Spleen (tissue), 11 donors: ENCODE measurements around the gene TLCD3B. TPM values are rescaled to one million over a fixed set of nuclear protein-coding genes. Genes with fewer than 3 reads are reported as not detected.

Experiments
- DNase-seq: peaks from one replicate; pipeline ENCODE4 v3.0.0-alpha.2; 2020
- H3K27ac ChIP-seq, 8 donors: fragments of 200-600 bp; sonication (generic) in 7 of 8; 1 replicate in 4 of 8; 2 replicates in 4 of 8; pipeline versions ENCODE4 v1.5.0 to v1.8.0; 2016 to 2021; ENCODE audit warnings: inconsistent platforms in 4 of 8, mild to moderate bottlenecking in 4 of 8, moderate library complexity in 1 of 8
- H3K27me3 ChIP-seq, 7 donors: fragments of 200-600 bp; sonication (generic) in 6 of 7; replicated peaks in 1 of 7; 1 replicate in 4 of 7; 2 replicates in 3 of 7; pipeline versions ENCODE4 v1.5.0 to v1.8.0; 2016 to 2021; ENCODE audit warnings: inconsistent platforms in 3 of 7, mild to moderate bottlenecking in 1 of 7
- H3K36me3 ChIP-seq, 6 donors: fragments of 200-600 bp; sonication (generic) in 5 of 6; 1 replicate in 4 of 6; 2 replicates in 2 of 6; pipeline versions ENCODE4 v1.5.0 to v1.8.0; 2016 to 2021; ENCODE audit warnings: inconsistent platforms in 2 of 6
- H3K4me1 ChIP-seq, 6 donors: fragments of 200-600 bp; sonication (generic) in 5 of 6; 1 replicate in 3 of 6; 2 replicates in 3 of 6; pipeline versions ENCODE4 v1.5.0 to v1.8.0; 2016 to 2021; ENCODE audit warnings: inconsistent platforms in 3 of 6
- H3K4me3 ChIP-seq, 8 donors: fragments of 200-600 bp; sonication (generic) in 7 of 8; 1 replicate in 4 of 8; 2 replicates in 4 of 8; pipeline versions ENCODE4 v1.5.0 to v1.8.0; 2016 to 2021; ENCODE audit warnings: inconsistent platforms in 4 of 8, mild to moderate bottlenecking in 4 of 8, moderate library complexity in 2 of 8
- H3K9me3 ChIP-seq, 8 donors: fragments of 200-600 bp; sonication (generic) in 7 of 8; 1 replicate in 4 of 8; 2 replicates in 4 of 8; pipeline versions ENCODE4 v1.5.0 to v1.8.0; 2016 to 2021; ENCODE audit warnings: inconsistent platforms in 4 of 8
- CTCF ChIP-seq, 11 experiments: fragments of 200-600 bp in 7 of 11; fragments of 450-650 bp in 4 of 11; sonication (generic) in 4 of 11; IDR thresholded peaks in 8 of 11; conservative IDR thresholded peaks in 3 of 11; 1 replicate in 7 of 11; 2 replicates in 4 of 11; pipeline versions ENCODE4 v1.4.0 to v1.8.0; 2016 to 2021; ENCODE audit warnings: antibody characterized with exemption in 11 of 11, inconsistent platforms in 4 of 11, mild to moderate bottlenecking in 1 of 11
- POLR2A ChIP-seq, 3 donors: fragments of 450-650 bp; IDR thresholded peaks; one replicate each; pipeline ENCODE4 v1.5.1; 2017; ENCODE audit warnings: antibody characterized with exemption in 3 of 3, mild to moderate bottlenecking in 1 of 3
- POLR2AphosphoS5 ChIP-seq, 3 donors: sonication (generic); formaldehyde crosslinking; IDR thresholded peaks; one replicate each; pipeline ENCODE4 v1.5.1; 2017; ENCODE audit warnings: antibody characterized with exemption in 3 of 3
- WGBS, 5 donors: extraction: QIAGEN DNeasy Blood & Tissue Kit in 3 of 5; methylation state at CpG; one replicate each; pipeline versions ENCODE4 v1.1.5 to v1.1.7; 2013 to 2018; 5-methylcytosine and 5-hydroxymethylcytosine counted together
- intact Hi-C: fragments of 100-400 bp; cut with DNase I; formaldehyde crosslinking; loops from one replicate; pipeline ENCODE4 v1.15.0; 2023; ENCODE audit warnings: low total_unique reads
- polyA plus RNA-seq, 3 donors: library from polyadenylated mRNA; stranded (reverse); fragments of 200-250 nt; gene quantifications; one replicate each; pipeline ENCODE4 v1.2.1, GENCODE V29; 2013
- total RNA-seq, 7 donors: library from RNA; depleted of rRNA in 3 of 7; stranded (reverse); fragments of >200 nt in 3 of 7; fragmentation: NEBNext Ultra II Directional in 4 of 7; extraction: Animal tissue kit (Norgen Biotek cat#: 25700) in 4 of 7; gene quantifications; one replicate each; pipeline versions ENCODE4 v1.1.0 to v1.2.1, GENCODE V29; 2016 to 2021
- donor health status: healthy with polysubstance abuse.
- donor health status: DM: no; HTN: no; CAD: no; lungs with moderate emphysema.
- donor health status: DM: no; HTN: no; CAD: no.
- donor health status: Bipolar disorder and iron deficiency.
- donor health status: healthy.
- donor health status: DM: no; HTN: no; CAD: no.
- donor health status: DM: yes; HTN: yes; CAD: no.

The TLCD3B gene
- total and polyA plus RNA-seq, 10 donors, result 0.09 to 0.10 TPM; not detected in 8

GRCh38 chr16:29999605-30000004, 31.5 kb downstream of the TLCD3B start:
- intact Hi-C loops, result loop anchor here (5.0 kb wide), 1 partner anchor 37 kb away; the partner anchor contains the start of gene TMEM219
- no peak for TF ChIP-seq POLR2A (IDR thresholded peaks at IDR 0.05)
- no peak for TF ChIP-seq POLR2AphosphoS5 (IDR thresholded peaks at IDR 0.05)
- no peak for TF ChIP-seq CTCF (IDR thresholded peaks at IDR 0.05 in 8 of 11, conservative IDR thresholded peaks at IDR 0.05 in 3 of 11)
- no peak overlapping the region for H3K4me3 ChIP-seq
- H3K9me3 ChIP-seq, result no peaks in the 10 kb centered on the region
- 87 to 95% (median 91%) methylated on average over 6 of the region's 6 CpGs for WGBS, 5 donors
- H3K27me3 ChIP-seq, result no peaks in the 10 kb centered on the region
- H3K27ac ChIP-seq, result no peak overlapping the region
- peak; percentile 39 for DNase-seq
- peaks cover 12 to 33% (median 25%) of the 10 kb centered on the region in 6 donors for H3K4me1 ChIP-seq
- H3K36me3 ChIP-seq, result peaks cover 0 to 74% (median 20%) of the 10 kb centered on the region in 6 donors

- Histone ChIP-seq H3K36me3 (peaks cover 0 to 68% (median 30%) of the 10 kb centered on the region in 6 donors), H3K4me1 (peaks cover 18 to 46% (median 33%) of the 10 kb centered on the region in 6 donors), H3K27me3 (no peaks in the 10 kb centered on the region), H3K4me3 (peak overlapping the region; percentile 57 to 99 (median 84)), H3K27ac (peak overlapping the region in 7 of 8 donors; percentile 78 to 97 (median 95)), H3K9me3 (no peaks in the 10 kb centered on the region)
- DNase-seq, result peak; percentile 70
- no peak for TF ChIP-seq POLR2A (IDR thresholded peaks at IDR 0.05)
- no peak for TF ChIP-seq CTCF (IDR thresholded peaks at IDR 0.05 in 8 of 11, conservative IDR thresholded peaks at IDR 0.05 in 3 of 11)
- no peak for TF ChIP-seq POLR2AphosphoS5 (IDR thresholded peaks at IDR 0.05)
- intact Hi-C loops, result no loop called here
- WGBS, 5 donors, result 13 to 23% (median 20%) methylated on average over 8 to 9 of the region's 9 CpGs
These were observed 34.3 kb downstream of the TLCD3B start for GRCh38 chr16:29996766-29997250.

- intact Hi-C loops, result loop anchor here (2.0 kb wide), 1 partner anchor 21 kb away; no protein-coding TSS in a partner anchor
- TF ChIP-seq POLR2A (IDR thresholded peaks at IDR 0.05) (peak in 1 of 3 donors; percentile 55), POLR2AphosphoS5 (IDR thresholded peaks at IDR 0.05) (peak; percentile 87 to 96 (median 88)), CTCF (IDR thresholded peaks at IDR 0.05 in 8 of 11, conservative IDR thresholded peaks at IDR 0.05 in 3 of 11) (peak in 5 of 11 experiments; percentile 5 to 54 (median 49))
- H3K9me3 ChIP-seq, result no peaks in the 10 kb centered on the region
- peaks cover 18 to 46% (median 33%) of the 10 kb centered on the region in 6 donors for H3K4me1 ChIP-seq
- WGBS, 5 donors, result 0 to 1% (median 0%) methylated on average over 38 to 65 of the region's 65 CpGs
- H3K4me3 ChIP-seq, result peak within 1 kb of the TSS; percentile 57 to 99 (median 84)
- H3K27me3 ChIP-seq, result no peaks in the 10 kb centered on the region
- DNase-seq, result peak; percentile 100
- peak within 1 kb of the TSS; percentile 78 to 97 (median 94) for H3K27ac ChIP-seq
- peaks cover 0 to 68% (median 33%) of the 10 kb centered on the region in 6 donors for H3K36me3 ChIP-seq
These were observed 34.9 kb downstream of the TLCD3B start, which contains the start of gene INO80E for GRCh38 chr16:29995911-29996765. Gene INO80E, plus strand, starts transcription at chr16:29996241. Its CDS starts 70 bp downstream, at chr16:29996311.
